ENCODE measurements around the gene SCN1B.

Gene SCN1B

GRCh38 chr19:35066691-35067563 is 36.7 kb downstream of the SCN1B start (continued):
- no peak for TF ChIP-seq YY2 (tag by site-specific recombination; IDR thresholded peaks at IDR 0.05)
- no peak for TF ChIP-seq ZNF658 (tag by site-specific recombination; IDR thresholded peaks at IDR 0.05)
- TF ChIP-seq ZBTB49 (tag by site-specific recombination; IDR thresholded peaks at IDR 0.05; ENCODE audit: low read depth): no peak
- no peak for TF ChIP-seq ZNF24 (tag by site-specific recombination; IDR thresholded peaks at IDR 0.05)
- TF ChIP-seq ZFP37 (tag by site-specific recombination; IDR thresholded peaks at IDR 0.05): no peak; the same call in 1 of the 2 replicates
- TF ChIP-seq, protein P1, sequence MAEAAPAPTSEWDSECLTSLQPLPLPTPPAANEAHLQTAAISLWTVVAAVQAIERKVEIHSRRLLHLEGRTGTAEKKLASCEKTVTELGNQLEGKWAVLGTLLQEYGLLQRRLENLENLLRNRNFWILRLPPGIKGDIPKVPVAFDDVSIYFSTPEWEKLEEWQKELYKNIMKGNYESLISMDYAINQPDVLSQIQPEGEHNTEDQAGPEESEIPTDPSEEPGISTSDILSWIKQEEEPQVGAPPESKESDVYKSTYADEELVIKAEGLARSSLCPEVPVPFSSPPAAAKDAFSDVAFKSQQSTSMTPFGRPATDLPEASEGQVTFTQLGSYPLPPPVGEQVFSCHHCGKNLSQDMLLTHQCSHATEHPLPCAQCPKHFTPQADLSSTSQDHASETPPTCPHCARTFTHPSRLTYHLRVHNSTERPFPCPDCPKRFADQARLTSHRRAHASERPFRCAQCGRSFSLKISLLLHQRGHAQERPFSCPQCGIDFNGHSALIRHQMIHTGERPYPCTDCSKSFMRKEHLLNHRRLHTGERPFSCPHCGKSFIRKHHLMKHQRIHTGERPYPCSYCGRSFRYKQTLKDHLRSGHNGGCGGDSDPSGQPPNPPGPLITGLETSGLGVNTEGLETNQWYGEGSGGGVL (tag by site-specific recombination; IDR thresholded peaks at IDR 0.05): no peak
- TF ChIP-seq, protein P2, sequence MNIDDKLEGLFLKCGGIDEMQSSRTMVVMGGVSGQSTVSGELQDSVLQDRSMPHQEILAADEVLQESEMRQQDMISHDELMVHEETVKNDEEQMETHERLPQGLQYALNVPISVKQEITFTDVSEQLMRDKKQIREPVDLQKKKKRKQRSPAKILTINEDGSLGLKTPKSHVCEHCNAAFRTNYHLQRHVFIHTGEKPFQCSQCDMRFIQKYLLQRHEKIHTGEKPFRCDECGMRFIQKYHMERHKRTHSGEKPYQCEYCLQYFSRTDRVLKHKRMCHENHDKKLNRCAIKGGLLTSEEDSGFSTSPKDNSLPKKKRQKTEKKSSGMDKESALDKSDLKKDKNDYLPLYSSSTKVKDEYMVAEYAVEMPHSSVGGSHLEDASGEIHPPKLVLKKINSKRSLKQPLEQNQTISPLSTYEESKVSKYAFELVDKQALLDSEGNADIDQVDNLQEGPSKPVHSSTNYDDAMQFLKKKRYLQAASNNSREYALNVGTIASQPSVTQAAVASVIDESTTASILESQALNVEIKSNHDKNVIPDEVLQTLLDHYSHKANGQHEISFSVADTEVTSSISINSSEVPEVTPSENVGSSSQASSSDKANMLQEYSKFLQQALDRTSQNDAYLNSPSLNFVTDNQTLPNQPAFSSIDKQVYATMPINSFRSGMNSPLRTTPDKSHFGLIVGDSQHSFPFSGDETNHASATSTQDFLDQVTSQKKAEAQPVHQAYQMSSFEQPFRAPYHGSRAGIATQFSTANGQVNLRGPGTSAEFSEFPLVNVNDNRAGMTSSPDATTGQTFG (tag by site-specific recombination; IDR thresholded peaks at IDR 0.05; ENCODE audit: borderline replicate concordance): no peak
- no peak for TF ChIP-seq PRDM4 (tag by site-specific recombination; IDR thresholded peaks at IDR 0.05)
- no peak for TF ChIP-seq ZNF596 (tag by site-specific recombination; IDR thresholded peaks at IDR 0.05)
- TF ChIP-seq, protein P3, sequence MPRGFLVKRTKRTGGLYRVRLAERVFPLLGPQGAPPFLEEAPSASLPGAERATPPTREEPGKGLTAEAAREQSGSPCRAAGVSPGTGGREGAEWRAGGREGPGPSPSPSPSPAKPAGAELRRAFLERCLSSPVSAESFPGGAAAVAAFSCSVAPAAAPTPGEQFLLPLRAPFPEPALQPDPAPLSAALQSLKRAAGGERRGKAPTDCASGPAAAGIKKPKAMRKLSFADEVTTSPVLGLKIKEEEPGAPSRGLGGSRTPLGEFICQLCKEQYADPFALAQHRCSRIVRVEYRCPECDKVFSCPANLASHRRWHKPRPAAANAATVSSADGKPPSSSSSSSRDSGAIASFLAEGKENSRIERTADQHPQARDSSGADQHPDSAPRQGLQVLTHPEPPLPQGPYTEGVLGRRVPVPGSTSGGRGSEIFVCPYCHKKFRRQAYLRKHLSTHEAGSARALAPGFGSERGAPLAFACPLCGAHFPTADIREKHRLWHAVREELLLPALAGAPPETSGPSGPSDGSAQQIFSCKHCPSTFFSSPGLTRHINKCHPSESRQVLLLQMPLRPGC (tag by site-specific recombination; IDR thresholded peaks at IDR 0.05): no peak
- no peak for TF ChIP-seq ZNF157 (tag by site-specific recombination; IDR thresholded peaks at IDR 0.05)
- TF ChIP-seq, protein P4, sequence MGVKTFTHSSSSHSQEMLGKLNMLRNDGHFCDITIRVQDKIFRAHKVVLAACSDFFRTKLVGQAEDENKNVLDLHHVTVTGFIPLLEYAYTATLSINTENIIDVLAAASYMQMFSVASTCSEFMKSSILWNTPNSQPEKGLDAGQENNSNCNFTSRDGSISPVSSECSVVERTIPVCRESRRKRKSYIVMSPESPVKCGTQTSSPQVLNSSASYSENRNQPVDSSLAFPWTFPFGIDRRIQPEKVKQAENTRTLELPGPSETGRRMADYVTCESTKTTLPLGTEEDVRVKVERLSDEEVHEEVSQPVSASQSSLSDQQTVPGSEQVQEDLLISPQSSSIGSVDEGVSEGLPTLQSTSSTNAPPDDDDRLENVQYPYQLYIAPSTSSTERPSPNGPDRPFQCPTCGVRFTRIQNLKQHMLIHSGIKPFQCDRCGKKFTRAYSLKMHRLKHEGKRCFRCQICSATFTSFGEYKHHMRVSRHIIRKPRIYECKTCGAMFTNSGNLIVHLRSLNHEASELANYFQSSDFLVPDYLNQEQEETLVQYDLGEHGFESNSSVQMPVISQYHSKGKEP (tag by site-specific recombination; IDR thresholded peaks at IDR 0.05): peak; percentile 62
- no peak for TF ChIP-seq ZNF510 (tag by site-specific recombination; IDR thresholded peaks at IDR 0.05; ENCODE audit: insufficient replicate concordance)
- TF ChIP-seq, protein P5, sequence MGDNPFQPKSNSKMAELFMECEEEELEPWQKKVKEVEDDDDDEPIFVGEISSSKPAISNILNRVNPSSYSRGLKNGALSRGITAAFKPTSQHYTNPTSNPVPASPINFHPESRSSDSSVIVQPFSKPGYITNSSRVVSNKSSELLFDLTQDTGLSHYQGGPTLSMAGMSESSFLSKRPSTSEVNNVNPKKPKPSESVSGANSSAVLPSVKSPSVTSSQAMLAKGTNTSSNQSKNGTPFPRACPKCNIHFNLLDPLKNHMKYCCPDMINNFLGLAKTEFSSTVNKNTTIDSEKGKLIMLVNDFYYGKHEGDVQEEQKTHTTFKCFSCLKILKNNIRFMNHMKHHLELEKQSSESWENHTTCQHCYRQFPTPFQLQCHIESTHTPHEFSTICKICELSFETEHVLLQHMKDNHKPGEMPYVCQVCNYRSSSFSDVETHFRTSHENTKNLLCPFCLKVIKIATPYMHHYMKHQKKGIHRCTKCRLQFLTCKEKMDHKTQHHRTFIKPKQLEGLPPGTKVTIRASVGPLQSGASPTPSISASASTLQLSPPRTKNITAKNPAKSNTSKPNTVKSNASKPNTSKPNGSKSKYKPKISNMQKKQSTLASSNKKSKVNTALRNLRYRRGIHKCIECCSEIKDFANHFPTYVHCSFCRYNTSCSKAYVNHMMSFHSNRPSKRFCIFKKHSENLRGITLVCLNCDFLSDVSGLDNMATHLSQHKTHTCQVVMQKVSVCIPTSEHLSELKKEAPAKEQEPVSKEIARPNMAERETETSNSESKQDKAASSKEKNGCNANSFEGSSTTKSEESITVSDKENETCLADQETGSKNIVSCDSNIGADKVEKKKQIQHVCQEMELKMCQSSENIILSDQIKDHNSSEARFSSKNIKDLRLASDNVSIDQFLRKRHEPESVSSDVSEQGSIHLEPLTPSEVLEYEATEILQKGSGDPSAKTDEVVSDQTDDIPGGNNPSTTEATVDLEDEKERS (tag by site-specific recombination; IDR thresholded peaks at IDR 0.05): peak; percentile 85
- TF ChIP-seq ZNF747 (tag by site-specific recombination; IDR thresholded peaks at IDR 0.05): no peak
- peak; percentile 54; the same call in 1 of the 2 replicates for TF ChIP-seq KLF17 (tag by site-specific recombination; IDR thresholded peaks at IDR 0.05)
- TF ChIP-seq KLF9 (tag by site-specific recombination; IDR thresholded peaks at IDR 0.05; ENCODE audit: low read depth): no peak
- no peak for TF ChIP-seq ZFP3 (tag by site-specific recombination; IDR thresholded peaks at IDR 0.05; ENCODE audit: low read depth)
- no peak for TF ChIP-seq BCL6B (tag by site-specific recombination; IDR thresholded peaks at IDR 0.05)

All from HEK293 (cell line).